Nephron (organoid): ENCODE results near the gene ANTXRL.

ENCODE experiments used
- H3K27ac Mint-ChIP-seq, 3 experiments: 2 replicates each; pipeline ENCODE4 v1.8.0; 2020; ENCODE audit warnings: mixed read lengths in 3 of 3, mild to moderate bottlenecking in 2 of 3, moderate library complexity in 1 of 3
- H3K27me3 Mint-ChIP-seq: 2 replicates; pipeline ENCODE4 v1.8.0; 2021; ENCODE audit warnings: low read depth, mild to moderate bottlenecking, moderate library complexity, mixed read lengths
- H3K36me3 Mint-ChIP-seq: 2 replicates; pipeline ENCODE4 v1.8.0; 2020; ENCODE audit warnings: low read depth, mixed read lengths
- H3K4me1 Mint-ChIP-seq: 2 replicates; pipeline ENCODE4 v1.8.0; 2020; ENCODE audit warnings: mixed read lengths
- H3K4me3 Mint-ChIP-seq, 3 experiments: 2 replicates each; pipeline ENCODE4 v1.8.0; 2020; ENCODE audit warnings: mild to moderate bottlenecking in 3 of 3, mixed read lengths in 3 of 3, moderate library complexity in 2 of 3
- H3K9me3 Mint-ChIP-seq: 2 replicates; pipeline ENCODE4 v1.8.0; 2020; ENCODE audit warnings: mixed read lengths
- CTCF ChIP-seq, 3 experiments: fragments of 200-600 bp; sonication (generic); IDR thresholded peaks; one replicate each; pipeline ENCODE4 v1.5.0; 2021; ENCODE audit warnings: antibody characterized with exemption in 3 of 3; ENCODE audit not compliant: unreplicated experiment in 3 of 3

The ANTXRL gene

DNA sequence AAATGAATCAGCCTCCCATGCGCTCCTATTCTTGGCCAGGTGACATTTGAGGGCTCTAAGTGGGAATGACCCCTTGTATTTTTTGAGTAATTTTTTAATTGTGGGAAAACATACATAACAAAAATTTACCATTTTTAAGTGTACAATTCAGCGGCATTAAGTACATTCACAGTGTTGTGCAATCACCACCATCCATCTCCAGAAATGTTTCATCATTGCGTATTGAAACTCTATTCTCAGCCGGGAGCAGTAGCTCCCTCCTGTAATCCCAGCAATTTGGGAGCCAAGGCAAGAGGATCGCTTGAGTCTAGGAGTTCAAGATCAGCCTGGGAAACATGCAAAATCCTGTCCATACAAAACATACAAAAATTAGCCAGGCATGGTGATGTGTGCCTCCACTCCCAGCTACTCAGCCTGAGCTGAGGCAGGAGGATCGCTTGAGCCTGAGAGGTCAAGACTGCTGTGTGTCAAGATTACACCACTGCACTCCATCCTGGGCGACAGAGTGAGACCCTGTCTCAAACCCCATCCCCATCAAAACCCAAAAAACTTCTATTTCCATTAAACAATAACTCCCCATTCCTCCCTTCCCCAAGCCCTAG lies 2.5 kb downstream of the ANTXRL start:
- no peak overlapping the region for H3K4me3 Mint-ChIP-seq
- no peaks in the 10 kb centered on the region for H3K9me3 Mint-ChIP-seq
- H3K4me1 Mint-ChIP-seq, result peaks cover 10% of the 10 kb centered on the region
- no peak for TF ChIP-seq CTCF (IDR thresholded peaks at IDR 0.05; ENCODE audit: unreplicated experiment in 3 of 3)
- peaks cover 26% of the 10 kb centered on the region for H3K27me3 Mint-ChIP-seq
- no peak overlapping the region for H3K27ac Mint-ChIP-seq
- H3K36me3 Mint-ChIP-seq, result no peaks in the 10 kb centered on the region

DNA sequence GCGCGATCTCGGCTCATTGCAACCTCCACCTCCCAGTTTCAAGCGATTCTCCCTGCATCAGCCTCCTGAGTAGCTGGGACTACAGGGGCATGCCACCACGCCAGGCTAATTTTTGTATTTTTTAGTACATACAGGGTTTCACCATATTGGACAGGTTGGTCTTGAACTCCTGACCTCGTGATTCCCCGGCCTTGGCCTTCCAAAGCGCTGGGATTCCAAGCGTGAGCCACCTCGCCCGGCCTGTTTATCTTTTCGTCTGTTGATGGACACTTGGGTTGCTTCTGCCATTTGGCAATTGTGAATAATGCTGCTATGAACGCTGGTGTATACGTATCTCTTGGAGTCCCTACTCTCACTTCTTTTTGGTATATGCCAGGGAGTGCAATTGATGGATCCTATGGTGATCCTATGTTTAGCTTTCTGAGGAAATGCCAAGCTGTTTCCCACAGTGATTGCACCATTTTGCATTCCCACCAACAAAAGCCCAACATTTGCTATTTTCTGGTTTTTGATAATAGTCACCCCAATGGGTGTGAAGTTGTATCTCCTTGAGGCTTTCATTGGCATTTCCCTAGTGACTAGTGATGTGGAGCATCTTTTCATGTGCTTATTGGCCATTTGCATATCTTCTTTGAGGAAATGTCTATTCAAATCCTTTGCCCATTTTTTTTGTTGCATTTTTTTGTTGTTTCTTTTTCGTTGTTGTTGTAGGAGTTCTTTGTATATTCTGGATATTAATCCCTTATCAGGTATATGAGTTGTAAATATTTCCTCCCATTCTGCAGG lies 3.5 kb downstream of the ANTXRL start:
- TF ChIP-seq CTCF (IDR thresholded peaks at IDR 0.05; ENCODE audit: unreplicated experiment in 3 of 3), result no peak
- Mint-ChIP-seq H3K4me1 (peaks cover 6% of the 10 kb centered on the region), H3K9me3 (no peaks in the 10 kb centered on the region), H3K27me3 (peaks cover 23% of the 10 kb centered on the region), H3K36me3 (no peaks in the 10 kb centered on the region), H3K27ac (no peak overlapping the region), H3K4me3 (no peak overlapping the region)

GRCh38 chr10:46291817-46292572 lies 5.2 kb downstream of the ANTXRL start:
- Mint-ChIP-seq H3K36me3 (no peaks in the 10 kb centered on the region), H3K9me3 (no peaks in the 10 kb centered on the region), H3K4me3 (no peak overlapping the region), H3K4me1 (peaks cover 5% of the 10 kb centered on the region), H3K27ac (no peak overlapping the region), H3K27me3 (peaks cover 17% of the 10 kb centered on the region)
- no peak for TF ChIP-seq CTCF (IDR thresholded peaks at IDR 0.05; ENCODE audit: unreplicated experiment in 3 of 3)

DNA sequence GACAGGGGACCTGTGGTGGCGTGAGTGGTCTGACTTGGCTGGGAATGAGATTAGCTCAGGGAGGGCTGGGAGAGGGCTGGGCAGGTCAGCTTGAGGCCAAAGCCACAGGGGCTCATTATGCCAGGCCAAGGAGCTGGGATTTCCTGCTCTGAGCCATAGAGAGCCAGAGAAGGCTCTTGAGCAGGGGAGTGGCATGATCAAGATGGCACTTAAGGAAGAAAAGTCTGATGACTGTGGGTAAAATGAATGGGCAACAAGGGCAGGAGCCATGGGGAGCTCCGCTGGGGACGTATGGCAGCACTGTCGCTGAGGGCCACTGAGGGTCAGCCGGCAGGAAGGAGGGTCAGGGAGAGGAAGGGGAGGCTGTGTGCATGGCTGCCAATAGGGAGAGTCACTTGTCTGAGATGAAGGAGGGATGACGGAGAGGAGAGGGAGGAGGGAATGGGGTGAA lies 5.8 kb downstream of the ANTXRL start:
- Mint-ChIP-seq H3K27ac (peak overlapping the region in 1 of 3 experiments; percentile 4), H3K4me3 (no peak overlapping the region), H3K4me1 (peaks cover 5% of the 10 kb centered on the region), H3K27me3 (peaks cover 17% of the 10 kb centered on the region), H3K9me3 (no peaks in the 10 kb centered on the region), H3K36me3 (no peaks in the 10 kb centered on the region)
- no peak for TF ChIP-seq CTCF (IDR thresholded peaks at IDR 0.05; ENCODE audit: unreplicated experiment in 3 of 3)

DNA sequence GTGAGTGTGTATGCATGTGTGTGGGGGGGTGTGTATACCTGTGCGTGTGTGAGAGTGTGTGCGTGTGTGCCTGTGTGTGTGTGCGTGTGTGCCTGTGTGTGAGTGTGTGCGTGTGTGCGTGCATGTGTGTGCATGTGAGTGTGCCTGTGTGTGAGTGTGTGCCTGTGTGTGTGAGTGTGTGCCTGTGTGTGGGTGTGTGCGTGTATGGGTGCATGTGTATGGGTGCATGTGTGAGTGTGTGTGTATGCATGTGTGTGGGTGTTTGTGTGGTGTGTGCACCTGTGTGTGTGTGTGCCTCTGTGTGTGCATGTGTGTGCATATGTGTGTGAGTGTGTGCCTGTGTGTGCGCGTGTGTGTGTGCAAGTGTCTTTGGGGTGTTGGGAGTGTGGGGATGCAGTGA lies 6.4 kb downstream of the ANTXRL start:
- Mint-ChIP-seq H3K4me3 (no peak overlapping the region), H3K9me3 (no peaks in the 10 kb centered on the region), H3K27me3 (peaks cover 17% of the 10 kb centered on the region), H3K36me3 (no peaks in the 10 kb centered on the region), H3K27ac (peak overlapping the region in 1 of 3 experiments; percentile 4), H3K4me1 (peaks cover 5% of the 10 kb centered on the region)
- TF ChIP-seq CTCF (IDR thresholded peaks at IDR 0.05; ENCODE audit: unreplicated experiment in 3 of 3), result no peak
